Stimulated activated CD8-positive, alpha-beta memory T cell treated with anti-CD3 and anti-CD28 coated beads, Interleukin-4, amount 100 ng/mL, for 4 hours (primary cell): ENCODE results near the gene LRRC41.
"Not testable (repeated sequence)": the region's sequence is repeated elsewhere in the genome, so short reads cannot be mapped to it uniquely, and the experiment has no call there.

ENCODE experiments used
- DNase-seq, 2 donors: peaks; one replicate each; pipeline ENCODE4 v3.0.0-alpha.2; 2020; ENCODE audit warnings: low read depth in 2 of 2, low spot score in 1 of 2

LRRC41 gene

GRCh38 chr1:46303038-46303871 lies at the start of gene LRRC41, which contains the start of gene UQCRH:
LRRC41 (minus strand) TSS chr1:46303616; CDS start chr1:46303322, 294 bp downstream.
UQCRH (plus strand) TSS chr1:46303698; CDS start chr1:46303767, 69 bp downstream.
- peak; percentile 80 to 86 for DNase-seq

- DNase-seq = no peak
Measured at GRCh38 chr1:46352363-46352762, 48.9 kb upstream of the LRRC41 start.

GRCh38 chr1:46345281-46345680 lies 41.9 kb upstream of the LRRC41 start:
- DNase-seq = no peak

GRCh38 chr1:46344481-46344880 lies 41.1 kb upstream of the LRRC41 start:
- DNase-seq = no peak

DNA sequence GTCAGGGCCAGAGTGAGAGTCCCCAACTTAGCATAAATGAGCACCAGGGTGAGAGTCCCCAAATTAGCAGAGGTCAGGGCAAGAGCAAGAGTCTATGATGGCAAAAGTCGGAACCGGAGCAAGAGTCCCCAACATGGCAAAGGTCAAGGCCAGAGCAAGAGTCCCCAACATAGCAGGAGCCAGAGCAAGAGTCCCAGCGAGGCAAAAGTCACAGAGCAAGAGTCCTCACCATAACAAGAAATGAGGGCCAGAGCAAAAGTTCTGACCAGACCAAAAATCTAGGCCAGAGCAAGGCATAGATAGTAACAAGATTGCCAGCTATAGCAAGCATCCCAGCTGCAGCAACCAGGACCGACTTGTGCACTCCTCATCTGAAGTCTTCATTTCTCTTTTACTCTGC lies 40.3 kb upstream of the LRRC41 start:
- DNase-seq = no peak

GRCh38 chr1:46343351-46343695 lies 39.9 kb upstream of the LRRC41 start:
- no peak for DNase-seq

DNA sequence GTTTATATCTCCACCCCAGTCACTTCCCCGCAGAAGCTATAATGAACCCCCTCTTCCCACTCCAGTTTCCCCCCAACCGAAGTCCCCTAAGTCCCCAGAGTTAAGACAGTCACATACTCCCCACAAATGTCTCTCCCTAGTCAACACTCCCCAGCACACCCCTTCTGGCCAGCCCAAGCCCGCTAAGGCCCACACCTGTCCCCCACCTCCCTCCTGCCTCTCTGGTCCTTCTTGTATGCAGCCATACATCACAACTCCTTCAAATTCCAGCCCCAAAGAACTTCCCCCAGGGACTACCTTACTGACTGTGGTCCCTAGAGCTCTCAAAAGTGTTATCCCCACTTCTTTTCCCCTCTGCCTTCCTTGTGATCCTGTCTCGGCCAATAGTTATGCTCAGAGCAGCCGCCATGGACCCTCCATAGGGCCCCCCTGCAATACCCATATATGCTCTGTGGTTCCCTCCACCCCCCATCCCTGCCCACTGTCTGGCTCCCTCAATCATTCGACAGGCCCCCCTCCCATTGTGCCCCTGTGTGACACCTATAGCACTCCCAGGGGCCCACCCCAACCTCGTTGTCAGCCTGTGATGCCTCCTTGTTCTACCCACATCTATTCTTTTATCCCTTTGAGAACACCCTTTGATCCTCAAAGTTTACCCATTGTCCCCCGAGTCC lies 39.4 kb upstream of the LRRC41 start:
- DNase-seq = no peak

GRCh38 chr1:46342084-46342656 lies 38.8 kb upstream of the LRRC41 start:
- DNase-seq = no peak

DNA sequence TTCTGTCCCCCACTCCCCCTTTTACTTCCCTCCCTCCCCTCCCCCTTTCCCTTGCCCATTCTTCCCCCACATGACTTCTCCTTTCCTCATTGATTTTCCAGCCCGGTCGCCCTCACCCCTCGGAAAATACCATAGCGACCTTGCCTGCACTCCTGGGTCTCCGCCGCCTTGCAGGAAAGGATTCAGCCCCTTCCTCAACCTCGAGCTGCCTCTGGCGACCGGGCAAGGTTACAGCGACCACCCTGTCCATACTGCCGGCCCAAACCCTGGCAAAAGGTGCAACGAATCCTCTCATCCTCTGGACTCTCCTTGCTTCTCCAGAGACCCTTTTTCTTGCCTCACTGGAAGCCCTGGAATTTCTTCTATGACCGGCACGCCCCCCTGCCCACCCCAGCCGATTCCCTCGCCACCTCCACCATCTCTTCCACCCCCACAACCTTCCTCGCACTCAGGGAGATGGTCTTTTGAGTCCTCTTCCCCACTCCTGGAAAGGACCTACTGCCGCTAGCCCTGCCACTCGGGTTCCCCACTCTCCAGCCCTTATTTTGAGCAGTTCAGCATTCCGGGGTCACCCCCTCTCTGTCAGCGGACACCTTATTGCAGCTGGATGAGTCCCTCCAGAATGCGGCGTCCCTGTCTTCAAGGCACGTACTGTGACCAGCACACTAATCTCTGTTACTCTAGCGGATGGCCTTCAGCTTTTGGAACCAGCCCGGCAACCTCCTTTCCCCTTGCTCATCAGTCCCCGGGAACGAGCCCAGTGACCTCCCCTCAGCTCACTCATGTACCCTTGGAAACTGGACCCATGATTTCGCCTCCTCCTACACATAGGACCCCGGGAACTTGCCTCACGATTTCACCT lies 38.0 kb upstream of the LRRC41 start:
- DNase-seq = no peak

DNA sequence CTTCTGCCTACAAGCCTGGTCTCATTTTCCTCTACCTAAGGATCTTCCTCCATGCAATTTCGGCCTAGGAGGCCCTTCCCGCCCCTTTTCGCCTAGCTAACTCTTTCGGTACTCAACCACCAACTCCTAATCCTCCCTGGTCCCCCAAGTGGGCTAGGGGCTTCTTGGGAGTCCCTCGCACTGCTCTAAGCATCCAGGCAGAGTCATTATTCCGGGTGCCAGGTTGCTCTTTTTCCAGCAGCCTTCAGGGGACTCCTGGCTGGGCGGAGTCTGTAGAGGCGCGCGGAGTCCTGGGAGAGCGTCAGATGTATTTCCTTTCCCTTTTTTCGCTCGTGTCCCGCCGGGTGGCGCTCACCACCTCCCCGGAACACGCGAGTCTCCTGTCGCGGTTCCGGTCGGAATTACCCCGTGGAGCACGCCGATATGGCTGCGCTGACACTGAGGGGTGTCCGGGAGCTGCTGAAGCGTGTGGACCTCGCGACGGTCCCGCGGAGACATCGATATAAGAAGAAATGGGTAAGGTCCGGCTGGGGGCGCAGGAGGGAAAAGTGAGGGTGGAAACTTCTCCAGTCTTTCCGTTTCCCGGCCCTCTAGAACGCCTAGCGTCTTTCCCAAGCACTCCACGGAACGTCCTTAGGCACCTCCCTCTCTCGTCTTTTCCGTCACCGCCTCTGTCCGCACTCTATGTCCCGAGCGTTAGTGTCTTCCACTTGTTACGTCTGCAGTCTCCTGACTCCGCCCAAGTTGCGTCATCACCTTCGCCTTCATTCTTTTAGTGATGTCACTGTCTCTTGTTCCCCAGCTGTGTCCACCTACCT lies 37.2 kb upstream of the LRRC41 start, which contains the start of gene NSUN4:
NSUN4 (plus strand) TSS at position 404 of the 818 bp plus-strand sequence; CDS start at position 424, 20 bp downstream.
- DNase-seq = peak; percentile 53 to 62

DNA sequence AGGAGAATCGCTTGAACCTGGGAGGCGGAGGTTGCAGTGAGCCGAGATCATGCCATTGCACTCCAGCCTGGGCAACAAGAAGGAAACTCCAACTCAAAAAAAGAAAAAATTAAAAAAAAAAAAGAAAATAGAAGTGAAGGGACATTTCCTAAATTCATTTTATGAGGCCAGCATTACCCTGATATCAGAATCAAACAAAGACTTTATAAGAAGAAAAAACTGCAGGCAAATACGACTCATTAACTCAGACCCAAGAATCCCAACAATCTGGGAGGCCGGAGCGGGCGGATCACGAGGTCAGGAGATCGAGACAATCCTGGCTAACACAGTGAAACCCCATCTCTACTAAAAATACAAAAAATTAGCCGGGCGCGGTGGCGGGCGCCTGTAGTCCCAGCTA lies 34.0 kb upstream of the LRRC41 start:
- DNase-seq = not testable (repeated sequence)

- DNase-seq = no peak
Measured at GRCh38 chr1:46335081-46335480, 31.7 kb upstream of the LRRC41 start.

DNA sequence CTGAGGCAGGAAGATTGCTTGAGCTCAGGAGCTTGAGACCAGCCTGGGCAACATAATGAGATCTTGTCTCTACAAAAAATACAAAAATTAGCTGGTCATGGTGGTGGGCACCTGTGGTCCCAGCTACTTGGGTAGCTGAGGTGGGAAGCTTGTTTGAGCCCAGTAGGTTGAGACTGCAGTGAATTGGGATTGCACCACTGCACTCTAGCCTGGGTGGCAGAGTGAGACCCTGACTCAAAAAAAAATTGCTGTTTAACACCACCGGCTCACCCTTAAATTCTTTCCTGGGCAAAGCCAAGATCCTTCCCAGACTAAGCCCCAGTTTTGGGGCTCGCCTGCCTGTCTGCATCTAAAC lies 30.6 kb upstream of the LRRC41 start:
- no peak for DNase-seq

DNA sequence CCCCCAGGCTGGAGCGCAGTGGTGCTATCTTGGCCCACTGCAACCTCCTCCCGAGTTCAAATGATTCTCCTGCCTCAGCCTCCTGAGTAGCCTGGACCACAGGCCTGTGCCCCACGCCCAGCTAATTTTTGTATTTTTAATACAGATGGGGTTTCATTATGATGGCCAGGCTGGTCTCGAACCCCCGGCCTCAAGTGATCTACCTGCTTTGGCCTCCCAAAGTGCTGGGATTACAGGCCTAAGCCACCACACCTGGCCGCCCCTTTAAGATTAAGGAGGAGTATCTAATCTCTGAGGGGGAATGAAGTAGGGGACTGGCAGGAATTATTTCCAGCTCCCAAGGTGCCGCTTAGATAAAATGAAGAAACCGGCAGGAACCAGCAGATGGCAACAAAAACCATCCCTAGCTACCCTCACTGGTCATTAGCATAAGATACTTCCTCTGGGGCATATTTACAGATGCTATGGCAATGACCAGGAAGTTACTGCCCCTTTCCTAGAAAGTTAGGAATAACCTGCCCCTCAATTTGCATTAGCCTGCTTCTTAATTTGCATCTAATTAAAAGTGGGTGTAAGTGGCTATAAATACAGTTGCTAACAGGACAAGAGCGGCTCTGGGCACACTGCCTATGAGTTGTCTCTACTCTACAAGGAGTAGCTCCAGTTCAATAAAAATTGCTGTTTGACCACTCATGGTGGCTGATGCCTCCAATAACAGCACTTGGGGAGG lies 30.0 kb upstream of the LRRC41 start:
- no peak for DNase-seq

GRCh38 chr1:46331786-46332540 lies 28.5 kb upstream of the LRRC41 start:
- not testable (repeated sequence) for DNase-seq

DNA sequence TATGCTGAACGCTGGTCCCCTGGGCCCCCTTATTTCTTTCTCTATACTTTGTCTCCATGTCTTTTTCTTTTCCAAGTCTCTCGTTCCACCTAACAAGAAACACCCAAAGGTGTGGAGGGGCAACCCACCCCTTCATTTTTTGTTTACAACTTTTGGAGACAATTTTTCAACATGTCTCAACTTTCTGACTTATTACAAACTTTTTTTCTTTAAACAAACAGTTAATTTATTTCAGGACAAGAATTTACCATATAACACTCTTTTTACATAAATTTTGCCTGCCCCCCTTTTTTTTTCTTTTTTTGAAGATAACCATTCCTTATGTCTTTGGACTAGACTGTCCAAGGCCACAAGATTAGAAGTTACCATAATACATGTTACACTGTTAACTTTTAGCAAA lies 27.0 kb upstream of the LRRC41 start:
- not testable (repeated sequence) for DNase-seq

GRCh38 chr1:46329807-46330206 lies 26.4 kb upstream of the LRRC41 start:
- not testable (repeated sequence) for DNase-seq

- not testable (repeated sequence) for DNase-seq
Measured at GRCh38 chr1:46328182-46328581, 24.8 kb upstream of the LRRC41 start.
